SK-N-SH (cell line): ENCODE data around the gene STAB1. TPM values are rescaled to one million over a fixed set of nuclear protein-coding genes. Genes with fewer than 3 reads are reported as not detected.

Source experiments
- CTCF ChIA-PET: fragments of 300-600, 350-600 bp; formaldehyde crosslinking; extraction: SDS; loops from one replicate; lab custom pipeline; 2021; lab: Yijun Ruan, JAX
- POLR2A ChIA-PET: fragments of 350-600 bp; sonication (Branson Sonifier 250); formaldehyde crosslinking; extraction: SDS; loops from one replicate; lab custom pipeline; 2020; ENCODE audit warnings: antibody characterized with exemption, inconsistent platforms; lab: Yijun Ruan, JAX
- DNase-seq: peaks from one replicate; pipeline ENCODE4 v3.0.0; 2012
- H2AFZ ChIP-seq: fragments of 200-600 bp; sonication (generic); 2 replicates; pipeline ENCODE4 v1.8.1; 2016; ENCODE audit warnings: antibody characterized with exemption, mild to moderate bottlenecking, low read depth
- H3F3A ChIP-seq: fragments of 200-600 bp; sonication (generic); replicated peaks from 2 replicates; pipeline ENCODE3; 2016; ENCODE audit warnings: antibody characterized with exemption, mild to moderate bottlenecking; ENCODE audit not compliant: insufficient read depth
- H3K27ac ChIP-seq, 2 experiments: fragments of 200-500 bp in 1 of 2; fragments of 200-600 bp in 1 of 2; sonication (Bioruptor generic) in 1 of 2; sonication (generic), shearing (Covaris generic) in 1 of 2; 2 replicates each; pipeline versions ENCODE4 v1.5.1 to v1.6.1; 2014 to 2016; ENCODE audit warnings: low read depth in 2 of 2, inconsistent platforms in 1 of 2, low read length in 1 of 2, mild to moderate bottlenecking in 1 of 2, mixed read lengths in 1 of 2
- H3K27me3 ChIP-seq: fragments of 200-600 bp; sonication (generic), shearing (Covaris generic); 2 replicates; pipeline ENCODE4 v1.6.1; 2016; ENCODE audit warnings: mixed run types; ENCODE audit not compliant: insufficient read depth
- H3K36me3 ChIP-seq, 2 experiments: fragments of 200-500 bp in 1 of 2; fragments of 200-600 bp in 1 of 2; sonication (Bioruptor generic) in 1 of 2; sonication (generic) in 1 of 2; replicated peaks in 1 of 2; 2 replicates each; pipeline versions ENCODE3 to v1.5.1; 2014 to 2016; ENCODE audit warnings: low read length in 1 of 2, mild to moderate bottlenecking in 1 of 2; ENCODE audit not compliant: insufficient read depth in 2 of 2, control insufficient read depth in 1 of 2
- H3K4me1 ChIP-seq, 2 experiments: fragments of 200-500 bp in 1 of 2; fragments of 200-600 bp in 1 of 2; sonication (Bioruptor generic) in 1 of 2; sonication (generic), shearing (Covaris generic) in 1 of 2; 2 replicates each; pipeline versions ENCODE4 v1.5.1 to v1.6.1; 2014 to 2016; ENCODE audit warnings: low read depth in 1 of 2, low read length in 1 of 2, mixed run types in 1 of 2; ENCODE audit not compliant: insufficient read depth in 2 of 2, control insufficient read depth in 1 of 2
- H3K4me2 ChIP-seq: fragments of 200-600 bp; sonication (generic), shearing (Covaris generic); 2 replicates; pipeline ENCODE4 v1.6.1; 2017; ENCODE audit warnings: mixed run types
- H3K4me3 ChIP-seq, 2 experiments: fragments of 200-500 bp in 1 of 2; fragments of 200-600 bp in 1 of 2; sonication (Bioruptor generic) in 1 of 2; sonication (generic), shearing (Covaris generic) in 1 of 2; 2 replicates each; pipeline versions ENCODE4 v1.5.1 to v1.8.1; 2014 to 2016; ENCODE audit warnings: low read depth in 2 of 2, inconsistent platforms in 1 of 2, low read length in 1 of 2, mild to moderate bottlenecking in 1 of 2, mixed read lengths in 1 of 2, moderate library complexity in 1 of 2
- H3K79me2 ChIP-seq: fragments of 200-600 bp; sonication (generic); 2 replicates; pipeline ENCODE4 v1.8.1; 2017; ENCODE audit warnings: mild to moderate bottlenecking; ENCODE audit not compliant: insufficient read depth
- H3K9ac ChIP-seq: fragments of 200-600 bp; sonication (generic); 2 replicates; pipeline ENCODE4 v1.6.1; 2017; ENCODE audit warnings: mixed run types
- H3K9me2 ChIP-seq: fragments of 200-600 bp; sonication (generic); 2 replicates; pipeline ENCODE4 v1.6.1; 2017; ENCODE audit warnings: mixed run types
- H3K9me3 ChIP-seq: fragments of 200-600 bp; sonication (generic); 2 replicates; pipeline ENCODE4 v1.6.1; 2017; ENCODE audit warnings: mixed run types, mild to moderate bottlenecking, moderate library complexity
- H4K20me1 ChIP-seq: fragments of 200-600 bp; sonication (generic); 2 replicates; pipeline ENCODE4 v1.6.1; 2017; ENCODE audit warnings: mild to moderate bottlenecking, mixed run types; ENCODE audit not compliant: insufficient read depth
- CTCF ChIP-seq: fragments of 200-600 bp; sonication (generic); IDR thresholded peaks from 2 replicates; pipeline ENCODE4 v1.6.1; 2017; ENCODE audit warnings: antibody characterized with exemption, mild to moderate bottlenecking, moderate library complexity
- ELF1 ChIP-seq: IDR thresholded peaks from 2 replicates; pipeline ENCODE4 v1.4.0; 2012
- EP300 ChIP-seq, 2 experiments: IDR thresholded peaks; 2 replicates each; pipeline versions ENCODE4 v1.4.0 to v1.6.1; 2012; ENCODE audit warnings: borderline replicate concordance in 1 of 2, low read depth in 1 of 2, low read length in 1 of 2
- GABPA ChIP-seq: IDR thresholded peaks from 2 replicates; pipeline ENCODE4 v1.4.0; 2012; ENCODE audit warnings: low read depth, mild to moderate bottlenecking
- JUND ChIP-seq: IDR thresholded peaks from 2 replicates; pipeline ENCODE4 v1.4.0; 2012
- MAX ChIP-seq: IDR thresholded peaks from 2 replicates; pipeline ENCODE4 v1.4.0; 2012; ENCODE audit warnings: low read depth
- MXI1 ChIP-seq: IDR thresholded peaks from 2 replicates; pipeline ENCODE4 v1.6.1; 2012; ENCODE audit warnings: mild to moderate bottlenecking, low read depth, low read length, improper control_type of control experiment
- RCOR1 ChIP-seq: fragments of 150-350 bp; IDR thresholded peaks from 2 replicates; pipeline ENCODE4 v1.6.1; 2017; ENCODE audit warnings: antibody characterized with exemption, low read length
- REST ChIP-seq: IDR thresholded peaks from 2 replicates; pipeline ENCODE4 v1.6.1; 2012; ENCODE audit warnings: mild to moderate bottlenecking, low read depth, low read length, moderate library complexity
- RXRA ChIP-seq: IDR thresholded peaks from 2 replicates; pipeline ENCODE4 v1.4.0; 2012; ENCODE audit warnings: low read depth, mild to moderate bottlenecking, borderline replicate concordance
- TAF1 ChIP-seq: IDR thresholded peaks from 2 replicates; pipeline ENCODE4 v1.6.1; 2012; ENCODE audit warnings: low read depth, mild to moderate bottlenecking, low read length, moderate library complexity, borderline replicate concordance
- WGBS: methylation state at CpG from one replicate; pipeline ENCODE4 v1.1.6; 2017; ENCODE audit warnings: low lambda C conversion rate; 5-methylcytosine and 5-hydroxymethylcytosine counted together
- polyA plus RNA-seq, 3 experiments: library from polyadenylated mRNA; depleted of rRNA; stranded (reverse); fragments of >200 nt; gene quantifications; 2 replicates each; pipeline ENCODE4 v1.2.3, GENCODE V29; 2012
- TF ChIP-seq, protein P1 (sequence below): IDR thresholded peaks from 2 replicates; pipeline ENCODE4 v1.4.0; 2012; ENCODE audit warnings: low read depth, borderline replicate concordance

The STAB1 gene
- polyA plus RNA-seq, 1 of the 3 experiments (the other 2 are of a cell fraction): 0.05 TPM

- Histone ChIP-seq H3K4me3 (no peak overlapping the region), H3K4me2 (no peak overlapping the region), H3K27me3 (no peaks in the 10 kb centered on the region), H3K9me2 (no peaks in the 10 kb centered on the region), H3K9ac (no peak overlapping the region), H3K27ac (no peak overlapping the region), H3K9me3 (no peaks in the 10 kb centered on the region), H3K36me3 (peaks cover 4 to 50% of the 10 kb centered on the region in 2 experiments), H4K20me1 (no peaks in the 10 kb centered on the region), H3F3A (no peaks in the 10 kb centered on the region), H3K4me1 (peaks cover 3 to 12% of the 10 kb centered on the region in 2 experiments; a peak in 2 of 4 replicates), H3K79me2 (no peaks in the 10 kb centered on the region), H2AFZ (no peak overlapping the region)
- ChIA-PET POLR2A (no interaction called here), CTCF (interaction anchor here (4.6 kb wide), 1 partner anchor 20 kb away, joined by 24 read pairs; no protein-coding TSS in a partner anchor)
- no peak for DNase-seq
- TF ChIP-seq ELF1: no peak
- no CpG with 5 or more reads among the region's 21 CpGs for WGBS
Measured at GRCh38 chr3:52492059-52492458, 3.1 kb upstream of the STAB1 start.

- 90% methylated on average over 2 of the region's 7 CpGs for WGBS
- no peak overlapping the region for H2AFZ ChIP-seq
- no peak for DNase-seq
- H3K9me2 ChIP-seq: no peaks in the 10 kb centered on the region
- POLR2A ChIA-PET: no interaction called here
- H3K36me3 ChIP-seq: peaks cover 4 to 38% of the 10 kb centered on the region in 2 experiments
- H3K9me3 ChIP-seq: no peaks in the 10 kb centered on the region
- no peak overlapping the region for H3K9ac ChIP-seq
- H3K4me1 ChIP-seq: peaks cover 3 to 12% of the 10 kb centered on the region in 2 experiments; a peak in 2 of 4 replicates
- H3K27me3 ChIP-seq: no peaks in the 10 kb centered on the region
- TF ChIP-seq MXI1: no peak
- TF ChIP-seq, protein P1, sequence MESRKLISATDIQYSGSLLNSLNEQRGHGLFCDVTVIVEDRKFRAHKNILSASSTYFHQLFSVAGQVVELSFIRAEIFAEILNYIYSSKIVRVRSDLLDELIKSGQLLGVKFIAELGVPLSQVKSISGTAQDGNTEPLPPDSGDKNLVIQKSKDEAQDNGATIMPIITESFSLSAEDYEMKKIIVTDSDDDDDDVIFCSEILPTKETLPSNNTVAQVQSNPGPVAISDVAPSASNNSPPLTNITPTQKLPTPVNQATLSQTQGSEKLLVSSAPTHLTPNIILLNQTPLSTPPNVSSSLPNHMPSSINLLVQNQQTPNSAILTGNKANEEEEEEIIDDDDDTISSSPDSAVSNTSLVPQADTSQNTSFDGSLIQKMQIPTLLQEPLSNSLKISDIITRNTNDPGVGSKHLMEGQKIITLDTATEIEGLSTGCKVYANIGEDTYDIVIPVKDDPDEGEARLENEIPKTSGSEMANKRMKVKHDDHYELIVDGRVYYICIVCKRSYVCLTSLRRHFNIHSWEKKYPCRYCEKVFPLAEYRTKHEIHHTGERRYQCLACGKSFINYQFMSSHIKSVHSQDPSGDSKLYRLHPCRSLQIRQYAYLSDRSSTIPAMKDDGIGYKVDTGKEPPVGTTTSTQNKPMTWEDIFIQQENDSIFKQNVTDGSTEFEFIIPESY: no peak
- TF ChIP-seq JUND: no peak
- no peak for TF ChIP-seq MAX
- no peak for TF ChIP-seq GABPA
- no peak for TF ChIP-seq REST
- TF ChIP-seq CTCF: no peak
- no peak for TF ChIP-seq EP300 (IDR thresholded peaks at IDR 0.05; ENCODE audit: borderline replicate concordance in 1 of 2, low read depth in 1 of 2, low read length in 1 of 2)
- no peak for TF ChIP-seq RCOR1
- TF ChIP-seq TAF1: no peak
- TF ChIP-seq RXRA: no peak
- TF ChIP-seq, all 33 proteins: peak for 0
- CTCF ChIA-PET: no interaction called here
- Histone ChIP-seq H3F3A (no peaks in the 10 kb centered on the region), H3K4me2 (no peak overlapping the region), H3K79me2 (no peaks in the 10 kb centered on the region), H4K20me1 (no peaks in the 10 kb centered on the region), H3K4me3 (no peak overlapping the region), H3K27ac (no peak overlapping the region; a peak in 1 of 4 replicates)
Measured at GRCh38 chr3:52493232-52494017, 1.7 kb upstream of the STAB1 start.
